Heart right ventricle (tissue), 16 donors: ENCODE measurements around the gene ALPG. TPM values are rescaled to one million over a fixed set of nuclear protein-coding genes. Genes with fewer than 3 reads are reported as not detected.
"Not testable (repeated sequence)": the region's sequence is repeated elsewhere in the genome, so short reads cannot be mapped to it uniquely, and the experiment has no call there.

Experiments used
- ATAC-seq, 8 donors: fragments of 200-7000 bp; cut with Tn5 transposase; one replicate each; pipeline ENCODE4 v1.9.1; 2020; ENCODE audit warnings: mild to moderate bottlenecking in 8 of 8, moderate library complexity in 8 of 8, moderate number of reproducible peaks in 1 of 8
- DNase-seq, 2 donors: peaks; one replicate each; pipeline ENCODE4 v3.0.0-alpha.2; 2020
- H3K27ac ChIP-seq, 10 donors: fragments of 200-600 bp; sonication (generic) in 2 of 10; one replicate each; pipeline versions ENCODE4 v1.5.0 to v1.8.0; 2020 to 2022; ENCODE audit warnings: mild to moderate bottlenecking in 3 of 10
- H3K27me3 ChIP-seq, 7 donors: fragments of 200-600 bp; one replicate each; pipeline ENCODE4 v1.8.0; 2021 to 2022; ENCODE audit warnings: mild to moderate bottlenecking in 2 of 7
- H3K36me3 ChIP-seq, 9 donors: fragments of 200-600 bp; sonication (generic) in 1 of 9; one replicate each; pipeline versions ENCODE4 v1.5.0 to v1.8.0; 2020 to 2022; ENCODE audit warnings: mild to moderate bottlenecking in 2 of 9
- H3K4me1 ChIP-seq, 9 donors: fragments of 200-600 bp; sonication (generic) in 1 of 9; one replicate each; pipeline versions ENCODE4 v1.5.0 to v1.8.0; 2020 to 2022; ENCODE audit warnings: mild to moderate bottlenecking in 4 of 9
- H3K4me3 ChIP-seq, 10 donors: fragments of 200-600 bp; sonication (generic) in 2 of 10; one replicate each; pipeline versions ENCODE4 v1.5.0 to v1.8.0; 2020 to 2022; ENCODE audit warnings: mild to moderate bottlenecking in 7 of 10, moderate library complexity in 2 of 10
- H3K9me3 ChIP-seq, 11 donors: fragments of 200-600 bp in 10 of 11; sonication (generic) in 2 of 11; one replicate each; pipeline versions ENCODE4 v1.5.0 to v1.8.0; 2013 to 2022; ENCODE audit warnings: mild to moderate bottlenecking in 2 of 11, control low read depth in 1 of 11, moderate library complexity in 1 of 11
- WGBS, 2 donors: extraction: QIAGEN DNeasy Blood & Tissue Kit; methylation state at CpG; one replicate each; pipeline ENCODE4 v1.1.7; 2013; ENCODE audit warnings: inconsistent platforms in 1 of 2; 5-methylcytosine and 5-hydroxymethylcytosine counted together
- intact Hi-C, 10 donors: fragments of 100-400 bp; cut with DNase I; formaldehyde crosslinking; loops; one replicate each; pipeline versions ENCODE4 v1.11.1 to v1.14.2; 2022
- polyA plus RNA-seq, 2 donors: library from polyadenylated mRNA; stranded (reverse); fragments of 200-250 nt; gene quantifications; one replicate each; pipeline ENCODE4 v1.2.3, GENCODE V29; 2013
- total RNA-seq, 10 donors: library from RNA; stranded (reverse); fragmentation: NEBNext Ultra II Directional in 3 of 10; extraction: Animal tissue kit (Norgen Biotek cat#: 25700) in 3 of 10; gene quantifications; one replicate each; pipeline versions ENCODE4 v1.2.1 to v1.2.4, GENCODE V29; 2021 to 2023
- TF ChIP-seq, protein P1 (sequence below), 9 donors: fragments of 200-600 bp; sonication (generic) in 2 of 9; IDR thresholded peaks; one replicate each; pipeline versions ENCODE4 v1.5.0 to v1.8.0; 2021 to 2022; ENCODE audit warnings: antibody characterized with exemption in 9 of 9, mild to moderate bottlenecking in 5 of 9, moderate library complexity in 1 of 9
- donor health status: Arrhythmogenic right ventricular cardiomyopathy.
- donor health status: ischemic (EF 13 %, LVEDD 7.1; RV severe dilation, severe dysfunction).
- donor health status: healthy with polysubstance abuse.
- donor health status: DM: no; HTN: yes; CAD: no.
- donor health status: DM: no; HTN: no; CAD: no.
- donor health status: ischemic (EF 25% LVEDD 6.9; RV normal size, moderate dysfunction).
- donor health status: ischemic (EF 25% LVEDD 5.7; RV mildly dilated, moderate dysfunction).
- donor health status: healthy.
- donor health status: DM: yes; HTN: yes; CAD: no.
- donor health status: Ischemic cardiomyopathy.
- donor health status: ischemic (EF 35%, LVEDD 5.7; RV mildly dilated, moderate dysfunction).
- donor health status: nonischemic (EF 11% LVEDD 7.7; RV severe dilation, severe dysfunction).
- donor health status: DM: yes; HTN: yes; CAD: no.
- donor health status: PGD.
- donor health status: ischemic (EF 29% LVEDD 5.4; RV normal size, mild dysfunction).
- donor health status: nonischemic (EF 23%, LVEDD 6.1; RV moderate dilation, normal function).

The ALPG gene
- total and polyA plus RNA-seq, 12 donors: not detected

DNA sequence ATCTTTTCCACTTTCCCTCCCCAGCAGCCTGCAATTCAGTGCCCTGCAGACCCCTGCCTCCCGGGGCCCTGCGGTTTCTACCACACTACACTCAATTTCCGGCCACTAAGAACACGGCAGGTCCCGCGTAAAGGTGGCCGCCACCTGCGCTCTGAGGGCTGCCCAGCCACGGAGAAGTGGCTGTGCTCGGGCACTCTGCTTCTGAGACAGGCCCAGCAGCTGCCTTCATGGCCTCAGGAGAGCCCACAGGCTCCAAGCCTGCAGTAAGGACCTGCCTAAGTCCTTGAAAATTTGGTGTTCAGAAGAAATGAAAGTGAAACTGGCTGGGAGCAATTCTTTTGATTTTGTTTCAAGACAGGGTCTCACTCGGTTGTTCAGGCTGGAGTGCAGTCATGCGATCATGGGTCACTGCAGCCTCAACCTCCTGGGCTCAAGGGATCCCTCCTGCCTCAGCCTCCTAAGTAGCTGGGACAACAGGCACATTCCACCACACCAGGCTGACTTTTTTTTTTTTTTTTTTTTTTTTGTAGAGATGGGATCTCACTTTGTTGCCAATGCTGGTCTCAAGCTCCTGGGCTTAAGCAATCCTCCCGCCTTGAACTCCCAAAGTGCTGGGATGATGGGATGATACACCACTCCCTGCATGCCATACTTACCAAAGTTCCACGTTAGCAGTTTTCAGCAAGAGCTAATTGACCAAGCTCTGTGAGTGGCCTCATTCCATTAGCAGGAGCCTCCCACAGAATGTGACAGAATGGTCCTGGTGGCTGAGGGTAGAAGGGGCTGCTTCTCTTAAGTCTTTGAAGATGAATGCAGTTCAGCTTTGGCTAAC is 42.6 kb upstream of the ALPG start:
- Histone ChIP-seq H3K9me3 (no peaks in the 10 kb centered on the region), H3K4me3 (peak overlapping the region in 2 of 10 donors; percentile 7 to 46), H3K4me1 (peaks cover 0 to 9% (median 0%) of the 10 kb centered on the region in 9 donors), H3K27me3 (peaks cover 0 to 13% (median 4%) of the 10 kb centered on the region in 7 donors), H3K27ac (peak overlapping the region in 1 of 10 donors; percentile 31), H3K36me3 (no peaks in the 10 kb centered on the region)
- DNase-seq (no peak), ATAC-seq (no peak)
- 78 to 89% methylated on average over 14 of the region's 14 CpGs for WGBS, 2 donors
- intact Hi-C loops: no loop called here
- TF ChIP-seq, protein P1, sequence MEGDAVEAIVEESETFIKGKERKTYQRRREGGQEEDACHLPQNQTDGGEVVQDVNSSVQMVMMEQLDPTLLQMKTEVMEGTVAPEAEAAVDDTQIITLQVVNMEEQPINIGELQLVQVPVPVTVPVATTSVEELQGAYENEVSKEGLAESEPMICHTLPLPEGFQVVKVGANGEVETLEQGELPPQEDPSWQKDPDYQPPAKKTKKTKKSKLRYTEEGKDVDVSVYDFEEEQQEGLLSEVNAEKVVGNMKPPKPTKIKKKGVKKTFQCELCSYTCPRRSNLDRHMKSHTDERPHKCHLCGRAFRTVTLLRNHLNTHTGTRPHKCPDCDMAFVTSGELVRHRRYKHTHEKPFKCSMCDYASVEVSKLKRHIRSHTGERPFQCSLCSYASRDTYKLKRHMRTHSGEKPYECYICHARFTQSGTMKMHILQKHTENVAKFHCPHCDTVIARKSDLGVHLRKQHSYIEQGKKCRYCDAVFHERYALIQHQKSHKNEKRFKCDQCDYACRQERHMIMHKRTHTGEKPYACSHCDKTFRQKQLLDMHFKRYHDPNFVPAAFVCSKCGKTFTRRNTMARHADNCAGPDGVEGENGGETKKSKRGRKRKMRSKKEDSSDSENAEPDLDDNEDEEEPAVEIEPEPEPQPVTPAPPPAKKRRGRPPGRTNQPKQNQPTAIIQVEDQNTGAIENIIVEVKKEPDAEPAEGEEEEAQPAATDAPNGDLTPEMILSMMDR (IDR thresholded peaks at IDR 0.05): no peak

DNA sequence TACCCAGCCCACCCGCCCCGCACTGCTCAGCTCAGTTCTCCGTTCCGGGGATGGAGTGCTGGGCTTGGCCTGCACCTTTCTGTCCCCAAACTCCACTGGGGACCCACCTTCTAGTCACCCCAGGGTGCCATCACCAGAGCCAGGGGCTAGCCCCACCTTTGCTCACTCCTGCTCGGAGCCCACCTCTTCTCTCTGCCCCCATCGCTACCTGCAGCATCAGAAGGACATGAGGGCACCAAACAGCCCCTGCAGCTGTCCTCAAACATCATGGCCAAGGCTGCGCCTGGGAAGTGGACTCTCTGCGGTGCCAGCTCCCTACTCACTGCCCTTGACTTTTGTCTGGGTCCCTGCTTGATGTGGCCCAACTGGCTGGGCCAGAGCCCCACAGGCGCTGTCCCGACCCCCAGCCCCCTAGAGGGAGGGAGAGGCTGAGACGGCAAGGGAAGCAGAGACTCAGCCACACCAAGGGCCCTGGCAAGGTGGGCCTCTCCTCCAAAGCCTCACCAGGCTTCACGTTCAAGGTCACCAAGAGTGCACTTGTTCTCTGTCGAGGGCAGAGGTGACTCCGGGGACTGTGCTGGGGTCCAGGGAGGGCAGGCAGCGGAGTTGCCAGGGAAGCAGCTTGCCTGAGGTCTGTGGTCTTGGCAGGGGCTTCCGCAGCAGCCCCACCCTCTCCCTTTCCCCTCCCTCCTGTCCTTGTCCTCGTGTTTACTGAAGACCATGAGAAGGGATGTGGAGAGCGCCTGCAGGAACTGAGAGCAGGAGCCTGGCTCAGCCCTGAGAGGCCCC is 41.6 kb upstream of the ALPG start:
- H3K27ac ChIP-seq, H3K4me3 ChIP-seq, H3K36me3 ChIP-seq, DNase-seq, H3K9me3 ChIP-seq, H3K4me1 ChIP-seq, intact Hi-C loops: not testable (repeated sequence)
- ATAC-seq: peak in 2 of 8 donors; percentile 14 to 20
- H3K27me3 ChIP-seq: peaks cover 0 to 15% (median 6%) of the 10 kb centered on the region in 7 donors
- WGBS, 2 donors: 77 to 78% methylated on average over 17 to 18 of the region's 18 CpGs

DNA sequence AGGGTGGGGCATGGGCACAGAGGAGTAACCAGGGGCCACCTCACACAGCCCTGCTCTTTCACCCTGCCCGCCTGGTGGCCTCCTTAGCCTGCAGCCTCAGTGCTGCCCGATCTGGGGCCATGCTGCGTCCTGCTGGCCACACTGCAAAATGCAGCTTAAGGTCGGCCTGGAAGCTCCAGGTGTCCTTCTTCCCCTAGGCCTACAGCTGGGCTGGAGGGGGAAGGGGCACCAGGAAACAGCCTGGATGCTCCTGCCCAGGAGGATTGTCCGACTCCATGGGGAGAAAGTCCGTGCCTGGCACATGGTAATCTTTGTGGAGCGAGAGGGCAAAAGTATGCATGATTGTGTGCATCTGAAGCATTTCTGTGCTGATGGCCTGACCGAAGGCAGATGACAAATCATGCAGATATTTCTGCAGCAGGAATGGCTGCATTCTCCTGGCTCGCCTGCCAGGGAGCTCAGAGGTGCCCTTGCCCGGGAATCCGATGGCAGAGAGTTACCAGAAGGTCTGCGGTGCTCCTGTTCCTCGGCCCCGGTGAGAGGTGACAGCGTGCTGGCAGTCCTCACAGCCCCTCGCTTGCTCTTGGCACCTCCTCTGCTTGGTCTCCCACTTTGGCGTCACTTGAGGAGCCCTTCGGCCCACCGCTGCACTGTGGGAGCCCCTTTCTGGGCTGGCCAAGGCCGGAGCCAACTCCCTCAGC is 40.9 kb upstream of the ALPG start:
- Histone ChIP-seq H3K4me3 (no peak overlapping the region), H3K27me3 (peaks cover 0 to 15% (median 8%) of the 10 kb centered on the region in 7 donors), H3K4me1 (peaks cover 0 to 9% (median 0%) of the 10 kb centered on the region in 9 donors), H3K9me3 (no peaks in the 10 kb centered on the region), H3K36me3 (no peaks in the 10 kb centered on the region), H3K27ac (no peak overlapping the region)
- TF ChIP-seq, protein P1 (IDR thresholded peaks at IDR 0.05): peak in 1 of 9 donors; percentile 29
- DNase-seq (no peak), ATAC-seq (peak; percentile 41 to 74 (median 56))
- intact Hi-C loops: no loop called here
- 65 to 76% methylated on average over 20 of the region's 20 CpGs for WGBS, 2 donors

DNA sequence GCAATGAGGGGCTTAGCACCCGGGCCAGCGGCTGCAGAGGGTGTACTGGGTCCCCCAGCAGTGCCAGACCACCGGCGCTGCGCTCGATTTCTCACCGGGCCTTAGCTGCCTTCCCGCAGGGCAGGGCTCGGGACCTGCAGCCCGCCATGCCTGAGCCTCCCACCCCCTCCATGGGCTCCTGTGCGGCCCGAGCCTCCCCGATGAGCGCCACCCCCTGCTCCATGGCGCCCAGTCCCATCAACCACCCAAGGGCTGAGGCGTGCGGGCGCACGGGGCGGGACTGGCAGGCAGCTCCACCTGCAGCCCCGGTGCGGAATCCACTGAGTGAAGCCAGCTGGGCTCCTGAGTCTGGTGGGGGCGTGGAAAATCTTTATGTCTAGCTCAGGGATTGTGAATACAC is 40.2 kb upstream of the ALPG start:
- H3K27ac ChIP-seq, H3K4me3 ChIP-seq, H3K4me1 ChIP-seq, ATAC-seq, DNase-seq, H3K36me3 ChIP-seq, intact Hi-C loops, H3K9me3 ChIP-seq: not testable (repeated sequence)
- 94 to 96% methylated on average over 20 of the region's 23 CpGs for WGBS, 2 donors
- peaks cover 0 to 15% (median 8%) of the 10 kb centered on the region in 7 donors for H3K27me3 ChIP-seq

DNA sequence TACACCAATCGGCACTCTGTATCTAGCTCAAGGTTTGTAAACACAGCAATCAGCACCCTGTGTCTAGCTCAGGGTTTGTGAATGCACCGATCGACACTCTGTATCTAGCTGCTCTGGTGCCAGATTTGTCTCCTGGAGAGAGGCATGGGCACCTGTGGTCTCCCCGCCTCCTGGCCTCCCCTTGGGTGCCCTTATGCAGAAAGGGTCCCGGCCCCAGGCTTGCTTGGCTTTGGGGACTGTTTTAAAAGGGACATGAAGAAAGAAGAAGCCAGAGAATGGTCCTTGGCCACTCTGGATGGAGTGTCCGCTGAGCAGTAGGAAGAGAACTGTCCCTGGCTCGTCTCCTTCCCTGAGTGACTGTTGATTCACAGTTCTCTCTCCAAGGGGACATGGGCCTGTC is 39.6 kb upstream of the ALPG start:
- DNase-seq (no peak), ATAC-seq (no peak)
- Histone ChIP-seq H3K4me3 (no peak overlapping the region), H3K27ac (no peak overlapping the region), H3K27me3 (peaks cover 0 to 15% (median 8%) of the 10 kb centered on the region in 7 donors), H3K9me3 (no peaks in the 10 kb centered on the region), H3K4me1 (peaks cover 0 to 9% (median 0%) of the 10 kb centered on the region in 9 donors), H3K36me3 (no peaks in the 10 kb centered on the region)
- TF ChIP-seq, protein P1 (IDR thresholded peaks at IDR 0.05): no peak
- intact Hi-C loops: no loop called here
- WGBS, 2 donors: 77 to 89% methylated on average over 7 of the region's 7 CpGs
